Activated CD4-positive, alpha-beta memory T cell treated with anti-CD3 and anti-CD28 coated beads, Interleukin-2, amount 10 ng/mL, durations not matched to agents 7 days and 5 days (primary cell): ENCODE data around the gene FBN2. TPM values are rescaled to one million over a fixed set of nuclear protein-coding genes. Genes with fewer than 3 reads are reported as not detected.

ENCODE experiments used
- CTCF ChIA-PET: fragments of 350-600 bp; sonication (Branson Sonifier 250); formaldehyde crosslinking; loops from one replicate; lab custom pipeline; 2021; ENCODE audit warnings: antibody characterized with exemption, inconsistent platforms; lab: Charles Lee
- POLR2A ChIA-PET: fragments of 350-600 bp; sonication (Branson Sonifier 250); formaldehyde crosslinking; loops from one replicate; lab custom pipeline; 2021; ENCODE audit warnings: antibody characterized with exemption; lab: Charles Lee
- DNase-seq: peaks from one replicate; pipeline ENCODE4 v3.0.0-alpha.2; 2020
- H3K27ac Mint-ChIP-seq: one replicate; pipeline ENCODE4 v1.8.0; 2021; ENCODE audit warnings: mild to moderate bottlenecking, mixed read lengths
- H3K27me3 Mint-ChIP-seq: one replicate; pipeline ENCODE4 v1.8.0; 2021; ENCODE audit warnings: mixed read lengths
- H3K36me3 Mint-ChIP-seq: one replicate; pipeline ENCODE4 v1.8.0; 2021; ENCODE audit warnings: low read depth, mixed read lengths
- H3K4me1 Mint-ChIP-seq: one replicate; pipeline ENCODE4 v1.8.0; 2021; ENCODE audit warnings: mixed read lengths
- H3K4me3 Mint-ChIP-seq: one replicate; pipeline ENCODE4 v1.8.0; 2021; ENCODE audit warnings: mild to moderate bottlenecking, mixed read lengths
- H3K9me3 Mint-ChIP-seq: one replicate; pipeline ENCODE4 v1.8.0; 2021; ENCODE audit warnings: mixed read lengths
- total RNA-seq, 2 experiments: library from RNA; stranded (reverse); gene quantifications; one replicate each; pipeline ENCODE4 v1.2.3, GENCODE V29; 2021

FBN2 gene
- total RNA-seq, 2 experiments from 2014 or later = not detected

DNA sequence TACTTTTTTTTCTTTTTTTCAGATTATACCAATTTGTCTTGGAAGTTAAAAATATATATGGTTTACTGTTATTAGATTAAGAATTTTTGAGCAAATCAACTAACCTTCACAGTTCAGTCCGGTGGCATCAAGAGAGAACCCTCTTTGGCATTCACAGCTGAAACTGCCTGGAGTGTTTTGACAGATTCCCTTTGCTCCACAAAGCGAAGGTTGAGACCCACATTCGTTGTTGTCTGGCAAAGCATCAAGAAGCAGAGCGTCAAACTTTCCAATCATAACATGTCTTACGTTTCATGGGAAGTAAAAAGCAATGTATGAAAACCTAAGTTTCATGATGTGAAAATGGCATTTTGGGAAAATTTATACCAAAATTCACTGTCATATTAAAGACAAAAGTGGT is 264.3 kb downstream of the FBN2 start:
- H3K27me3 Mint-ChIP-seq = no peaks in the 10 kb centered on the region
- CTCF ChIA-PET = no interaction called here
- DNase-seq = no peak
- H3K36me3 Mint-ChIP-seq = no peaks in the 10 kb centered on the region
- no peak overlapping the region for H3K4me3 Mint-ChIP-seq
- POLR2A ChIA-PET = no interaction called here
- no peak overlapping the region for H3K27ac Mint-ChIP-seq
- no peaks in the 10 kb centered on the region for H3K4me1 Mint-ChIP-seq
- H3K9me3 Mint-ChIP-seq = no peaks in the 10 kb centered on the region

DNA sequence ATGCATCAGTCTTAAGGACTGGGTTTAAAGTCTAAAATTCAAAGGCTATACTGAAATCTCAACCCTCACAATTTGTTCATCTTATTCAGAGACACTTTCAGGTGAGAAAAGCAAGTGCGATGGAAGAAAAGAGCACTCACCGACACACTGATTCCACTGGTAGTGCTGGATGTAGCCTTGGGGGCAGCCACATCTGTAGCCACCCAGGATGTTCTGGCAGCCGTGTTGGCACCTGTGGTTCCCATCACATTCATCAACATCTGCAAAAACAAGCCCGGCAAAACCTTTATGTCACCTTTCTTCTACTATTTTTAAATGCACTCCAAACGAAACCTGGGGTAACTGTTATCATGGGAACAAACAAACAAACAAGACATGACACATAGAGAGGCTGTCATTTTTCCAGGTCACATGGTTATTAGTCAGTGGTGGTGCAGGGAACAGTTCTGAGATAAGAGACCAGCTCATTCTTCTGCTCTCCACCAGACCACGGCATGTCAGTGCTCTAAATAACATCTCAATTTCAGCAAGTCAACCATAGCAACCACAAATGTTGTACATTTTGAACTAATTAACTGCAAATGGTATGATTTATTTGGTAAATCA is 266.1 kb downstream of the FBN2 start:
- ChIA-PET CTCF (no interaction called here), POLR2A (no interaction called here)
- Mint-ChIP-seq H3K36me3 (no peaks in the 10 kb centered on the region), H3K9me3 (no peaks in the 10 kb centered on the region), H3K4me3 (no peak overlapping the region), H3K4me1 (no peaks in the 10 kb centered on the region), H3K27ac (no peak overlapping the region), H3K27me3 (no peaks in the 10 kb centered on the region)
- DNase-seq = no peak

DNA sequence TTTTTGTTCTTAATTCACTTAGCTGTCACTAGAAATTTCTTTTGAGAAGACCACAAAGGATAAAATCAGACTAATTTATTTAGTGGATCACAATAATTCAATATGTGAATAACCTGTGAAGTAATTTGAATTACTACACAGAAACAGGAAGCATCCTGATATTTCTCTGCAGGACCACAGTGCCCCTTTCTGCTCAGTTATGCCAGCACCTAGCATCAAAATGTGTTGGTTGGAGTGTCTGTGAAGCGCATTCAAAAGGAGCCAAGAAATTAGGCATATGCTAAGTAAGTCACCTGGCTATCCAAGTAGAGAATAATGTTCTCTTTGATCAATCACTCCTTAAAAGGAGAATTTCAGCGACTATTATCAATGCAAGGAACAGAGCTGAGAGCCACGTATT is 267.0 kb downstream of the FBN2 start:
- POLR2A ChIA-PET = no interaction called here
- Mint-ChIP-seq H3K4me3 (no peak overlapping the region), H3K9me3 (no peaks in the 10 kb centered on the region), H3K27me3 (no peaks in the 10 kb centered on the region), H3K27ac (no peak overlapping the region), H3K4me1 (no peaks in the 10 kb centered on the region), H3K36me3 (no peaks in the 10 kb centered on the region)
- CTCF ChIA-PET = no interaction called here
- DNase-seq = no peak

- no peaks in the 10 kb centered on the region for H3K27me3 Mint-ChIP-seq
- no peak for DNase-seq
- no peaks in the 10 kb centered on the region for H3K4me1 Mint-ChIP-seq
- H3K4me3 Mint-ChIP-seq = no peak overlapping the region
- POLR2A ChIA-PET = no interaction called here
- H3K27ac Mint-ChIP-seq = no peak overlapping the region
- H3K36me3 Mint-ChIP-seq = no peaks in the 10 kb centered on the region
- no peaks in the 10 kb centered on the region for H3K9me3 Mint-ChIP-seq
- CTCF ChIA-PET = no interaction called here
Measured at GRCh38 chr5:128264564-128265360, 273.3 kb downstream of the FBN2 start.

DNA sequence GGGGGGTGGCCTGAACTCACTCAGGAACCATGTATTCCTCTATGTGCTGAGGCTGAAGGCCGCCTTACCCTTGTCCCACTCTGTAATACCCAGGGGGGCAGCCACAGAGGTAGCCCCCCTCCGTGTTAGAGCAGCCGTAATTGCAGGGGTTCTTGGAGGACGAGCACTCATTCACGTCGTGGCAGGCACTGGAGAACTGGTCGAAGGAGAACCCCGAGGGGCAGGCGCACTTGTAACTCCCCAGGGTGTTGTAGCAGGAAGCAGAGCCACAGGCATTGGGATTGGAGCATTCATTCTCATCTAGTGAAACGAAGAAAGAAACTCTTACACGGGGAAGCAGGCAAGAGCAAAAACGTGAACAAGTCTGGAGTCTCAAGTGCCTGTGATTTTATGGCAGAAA is 274.7 kb downstream of the FBN2 start:
- Mint-ChIP-seq H3K4me3 (no peak overlapping the region), H3K36me3 (no peaks in the 10 kb centered on the region), H3K27ac (no peak overlapping the region), H3K27me3 (no peaks in the 10 kb centered on the region), H3K9me3 (no peaks in the 10 kb centered on the region), H3K4me1 (no peaks in the 10 kb centered on the region)
- POLR2A ChIA-PET = no interaction called here
- CTCF ChIA-PET = no interaction called here
- DNase-seq = no peak

DNA sequence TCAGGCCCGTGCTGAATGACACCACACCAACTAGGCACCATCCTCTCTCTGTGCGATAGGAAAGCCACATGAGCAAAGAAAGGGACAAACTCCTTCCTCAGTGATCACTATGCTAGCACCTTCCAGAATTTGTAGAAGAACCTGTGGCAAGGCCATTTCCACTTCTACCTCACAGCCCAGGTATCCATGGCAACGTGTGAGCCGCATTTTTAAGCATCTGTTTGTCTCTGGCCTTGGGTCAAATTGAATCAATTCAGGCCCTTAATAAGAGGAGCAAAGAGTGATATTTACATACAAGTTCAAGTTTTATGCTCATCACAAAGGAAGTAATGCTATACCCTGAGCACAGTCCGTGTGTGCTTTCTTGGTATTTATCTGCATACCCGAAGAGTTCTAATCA is 275.1 kb downstream of the FBN2 start:
- Mint-ChIP-seq H3K9me3 (no peaks in the 10 kb centered on the region), H3K36me3 (no peaks in the 10 kb centered on the region), H3K27ac (no peak overlapping the region), H3K4me1 (no peaks in the 10 kb centered on the region), H3K4me3 (no peak overlapping the region), H3K27me3 (no peaks in the 10 kb centered on the region)
- CTCF ChIA-PET = no interaction called here
- POLR2A ChIA-PET = no interaction called here
- no peak for DNase-seq

- H3K9me3 Mint-ChIP-seq = no peaks in the 10 kb centered on the region
- no peaks in the 10 kb centered on the region for H3K36me3 Mint-ChIP-seq
- POLR2A ChIA-PET = no interaction called here
- H3K27ac Mint-ChIP-seq = no peak overlapping the region
- no peaks in the 10 kb centered on the region for H3K27me3 Mint-ChIP-seq
- DNase-seq = no peak
- H3K4me3 Mint-ChIP-seq = no peak overlapping the region
- CTCF ChIA-PET = interaction anchor here (0.5 to 0.6 kb wide), 2 partner anchors 30 to 1528 kb away, joined by 3 read pairs; no protein-coding TSS in a partner anchor
- no peaks in the 10 kb centered on the region for H3K4me1 Mint-ChIP-seq
Measured at GRCh38 chr5:128259607-128260021, 278.4 kb downstream of the FBN2 start.

DNA sequence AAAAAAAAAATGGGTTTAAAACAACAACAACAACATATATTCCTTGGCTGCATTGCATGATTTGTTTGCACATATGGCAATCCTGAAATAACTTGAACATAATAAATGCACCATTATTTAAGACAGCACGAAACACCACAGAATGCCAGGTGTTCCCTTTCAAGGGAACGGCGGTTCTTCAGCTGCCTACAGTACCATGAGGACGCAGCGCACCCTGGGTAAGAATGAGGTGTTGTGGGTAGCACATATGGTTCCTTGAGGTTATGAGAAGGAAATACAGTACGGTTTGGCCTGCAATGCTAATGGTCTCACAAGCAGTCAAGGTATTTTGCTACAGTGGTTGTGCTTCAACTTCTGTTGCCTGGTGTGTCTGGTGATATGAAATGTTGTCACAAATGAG is 279.7 kb downstream of the FBN2 start:
- no peak for DNase-seq
- Mint-ChIP-seq H3K27me3 (no peaks in the 10 kb centered on the region), H3K4me3 (no peak overlapping the region), H3K9me3 (peaks cover 4% of the 10 kb centered on the region), H3K36me3 (no peaks in the 10 kb centered on the region), H3K4me1 (no peaks in the 10 kb centered on the region), H3K27ac (no peak overlapping the region)
- CTCF ChIA-PET = no interaction called here
- POLR2A ChIA-PET = no interaction called here

GRCh38 chr5:128257076-128257475 is 281.0 kb downstream of the FBN2 start:
- H3K36me3 Mint-ChIP-seq = no peaks in the 10 kb centered on the region
- H3K4me3 Mint-ChIP-seq = no peak overlapping the region
- peaks cover 4% of the 10 kb centered on the region for H3K9me3 Mint-ChIP-seq
- no peaks in the 10 kb centered on the region for H3K4me1 Mint-ChIP-seq
- ChIA-PET CTCF (no interaction called here), POLR2A (no interaction called here)
- no peak for DNase-seq
- no peaks in the 10 kb centered on the region for H3K27me3 Mint-ChIP-seq
- no peak overlapping the region for H3K27ac Mint-ChIP-seq

GRCh38 chr5:128254789-128255188 is 283.3 kb downstream of the FBN2 start:
- no peak for DNase-seq
- Mint-ChIP-seq H3K4me3 (no peak overlapping the region), H3K36me3 (no peaks in the 10 kb centered on the region), H3K9me3 (peaks cover 4% of the 10 kb centered on the region), H3K4me1 (no peaks in the 10 kb centered on the region), H3K27me3 (no peaks in the 10 kb centered on the region), H3K27ac (no peak overlapping the region)
- ChIA-PET POLR2A (no interaction called here), CTCF (no interaction called here)

DNA sequence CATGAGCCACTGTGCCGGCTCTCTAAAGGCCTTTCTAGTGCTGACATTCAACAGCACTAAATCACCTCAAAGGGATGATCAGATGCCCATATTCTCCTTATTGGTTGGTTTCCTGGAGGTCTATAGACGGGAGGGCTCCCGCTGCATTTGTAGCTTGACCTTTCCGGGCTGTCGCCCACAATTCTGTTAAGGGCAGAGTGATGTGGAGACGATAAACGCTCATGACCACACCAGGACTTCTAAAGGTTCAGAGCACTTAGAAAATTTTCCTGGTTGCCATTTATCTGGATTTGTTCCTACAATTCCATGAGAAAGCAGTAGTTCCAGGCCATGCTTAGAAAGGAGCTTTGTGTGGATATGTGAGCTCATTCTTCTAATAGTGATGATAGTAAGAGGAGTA is 284.2 kb downstream of the FBN2 start:
- H3K9me3 Mint-ChIP-seq = peaks cover 4% of the 10 kb centered on the region
- no peak for DNase-seq
- H3K27ac Mint-ChIP-seq = no peak overlapping the region
- no peaks in the 10 kb centered on the region for H3K36me3 Mint-ChIP-seq
- no peaks in the 10 kb centered on the region for H3K27me3 Mint-ChIP-seq
- no peak overlapping the region for H3K4me3 Mint-ChIP-seq
- ChIA-PET POLR2A (no interaction called here), CTCF (no interaction called here)
- H3K4me1 Mint-ChIP-seq = no peaks in the 10 kb centered on the region

DNA sequence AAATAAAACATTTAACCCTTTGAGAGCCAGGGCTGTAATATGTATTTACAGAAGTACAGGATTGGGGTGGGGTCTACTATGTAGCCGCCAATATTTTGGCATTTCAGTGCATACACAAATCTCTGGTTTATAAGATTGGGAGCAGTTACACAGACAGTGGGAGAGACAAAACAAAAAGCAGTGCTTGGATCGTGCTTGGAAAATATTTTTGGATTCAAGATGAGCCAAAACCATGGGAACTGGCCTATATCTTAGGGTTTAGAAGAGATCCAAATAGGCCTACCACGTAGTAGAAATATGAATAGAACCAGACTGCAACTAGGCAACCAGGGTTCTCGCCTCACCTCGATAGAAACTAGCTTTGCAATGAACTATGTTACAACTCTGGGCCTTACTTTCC is 284.9 kb downstream of the FBN2 start:
- POLR2A ChIA-PET = no interaction called here
- DNase-seq = no peak
- Mint-ChIP-seq H3K27me3 (no peaks in the 10 kb centered on the region), H3K4me3 (no peak overlapping the region), H3K4me1 (no peaks in the 10 kb centered on the region), H3K36me3 (no peaks in the 10 kb centered on the region), H3K9me3 (peaks cover 4% of the 10 kb centered on the region), H3K27ac (no peak overlapping the region)
- CTCF ChIA-PET = no interaction called here

DNA sequence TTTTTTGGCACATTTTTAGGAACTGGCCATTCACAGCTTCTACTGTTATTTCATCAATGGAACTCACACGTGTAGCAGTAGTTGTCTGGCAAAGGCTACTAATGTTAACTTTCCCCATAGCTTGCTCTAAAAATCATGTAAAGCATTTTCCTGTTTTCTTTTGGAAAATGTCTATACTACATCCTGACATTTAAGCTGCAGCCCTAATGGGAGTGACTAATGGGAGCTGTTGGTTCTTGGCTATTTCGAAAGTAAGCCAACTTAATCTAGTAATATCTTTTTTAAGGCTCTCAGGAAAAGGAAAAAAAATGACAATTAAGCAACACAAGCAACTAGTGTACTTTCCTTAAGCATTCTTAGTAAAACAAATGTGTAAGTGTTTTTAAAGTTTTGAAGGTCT is 285.3 kb downstream of the FBN2 start:
- Mint-ChIP-seq H3K9me3 (peaks cover 4% of the 10 kb centered on the region), H3K27me3 (no peaks in the 10 kb centered on the region), H3K4me1 (no peaks in the 10 kb centered on the region), H3K36me3 (no peaks in the 10 kb centered on the region), H3K27ac (no peak overlapping the region), H3K4me3 (no peak overlapping the region)
- ChIA-PET CTCF (no interaction called here), POLR2A (no interaction called here)
- DNase-seq = no peak

- no peaks in the 10 kb centered on the region for H3K4me1 Mint-ChIP-seq
- DNase-seq = no peak
- H3K9me3 Mint-ChIP-seq = peaks cover 4% of the 10 kb centered on the region
- H3K36me3 Mint-ChIP-seq = no peaks in the 10 kb centered on the region
- H3K4me3 Mint-ChIP-seq = no peak overlapping the region
- CTCF ChIA-PET = no interaction called here
- H3K27me3 Mint-ChIP-seq = no peaks in the 10 kb centered on the region
- no peak overlapping the region for H3K27ac Mint-ChIP-seq
- POLR2A ChIA-PET = no interaction called here
Measured at GRCh38 chr5:128252196-128252595, 285.8 kb downstream of the FBN2 start.
